GM21529 (cell line): ENCODE results near the gene IFNA16.
"Not testable (repeated sequence)": the region's sequence is repeated elsewhere in the genome, so short reads cannot be mapped to it uniquely, and the experiment has no call there.

Source experiments
- ATAC-seq: cut with Tn5 transposase; IDR thresholded peaks from one replicate; pipeline ENCODE4 v1.9.1; 2021; ENCODE audit not compliant: unreplicated experiment

IFNA16 gene

GRCh38 chr9:21217211-21217610 is at the start of gene IFNA16:
IFNA16 (minus strand) TSS chr9:21217311; CDS start chr9:21217305, 6 bp downstream.
- ATAC-seq = not testable (repeated sequence)

- ATAC-seq = peak; percentile 46
These were observed 48.5 kb upstream of the IFNA16 start for GRCh38 chr9:21265421-21266189.

GRCh38 chr9:21255538-21256212 is 38.6 kb upstream of the IFNA16 start:
- no peak for ATAC-seq

GRCh38 chr9:21252721-21253547 is 35.8 kb upstream of the IFNA16 start:
- peak; percentile 84 for ATAC-seq

GRCh38 chr9:21251638-21252037 is 34.5 kb upstream of the IFNA16 start:
- ATAC-seq = no peak

GRCh38 chr9:21251190-21251589 is 34.1 kb upstream of the IFNA16 start:
- no peak for ATAC-seq

GRCh38 chr9:21244836-21245235 is 27.7 kb upstream of the IFNA16 start:
- no peak for ATAC-seq

GRCh38 chr9:21239911-21240310 is 22.8 kb upstream of the IFNA16 start, which contains the start of gene IFNA14:
IFNA14 (minus strand) TSS chr9:21240005; CDS start chr9:21239935, 70 bp downstream.
- no peak for ATAC-seq

- not testable (repeated sequence) for ATAC-seq
These were observed 19.2 kb upstream of the IFNA16 start for GRCh38 chr9:21236360-21236714.

GRCh38 chr9:21235468-21236359 is 18.6 kb upstream of the IFNA16 start:
- ATAC-seq = peak; percentile 80

- ATAC-seq = no peak
These were observed 17.1 kb upstream of the IFNA16 start for GRCh38 chr9:21234153-21234687.

- no peak for ATAC-seq
These were observed 16.1 kb upstream of the IFNA16 start for GRCh38 chr9:21233258-21233657.

GRCh38 chr9:21228122-21228521 is 11.0 kb upstream of the IFNA16 start, which contains the start of gene IFNA17:
IFNA17 (minus strand) TSS chr9:21228222; CDS start chr9:21228173, 49 bp downstream.
- no peak for ATAC-seq

GRCh38 chr9:21213411-21214326 is 3.4 kb downstream of the IFNA16 start:
- ATAC-seq = peak; percentile 82

GRCh38 chr9:21212160-21212559 is 5.0 kb downstream of the IFNA16 start:
- not testable (repeated sequence) for ATAC-seq

- not testable (repeated sequence) for ATAC-seq
These were observed 6.3 kb downstream of the IFNA16 start for GRCh38 chr9:21210782-21211181.

GRCh38 chr9:21210311-21210710 is 6.8 kb downstream of the IFNA16 start:
- no peak for ATAC-seq

- not testable (repeated sequence) for ATAC-seq
These were observed 10.1 kb downstream of the IFNA16 start, which contains the start of gene IFNA10 for GRCh38 chr9:21207043-21207442. IFNA10 (minus strand) TSS chr9:21207143; CDS start chr9:21207097, 46 bp downstream.

- ATAC-seq = no peak
These were observed 11.9 kb downstream of the IFNA16 start for GRCh38 chr9:21205204-21205603.
